CD1c-positive myeloid dendritic cell (primary cell): Measurements from ENCODE around the gene PTK7.
"Not testable (repeated sequence)": the region's sequence is repeated elsewhere in the genome, so short reads cannot be mapped to it uniquely, and the experiment has no call there.

Experiments used
- DNase-seq: peaks from one replicate; pipeline ENCODE4 v3.0.0-alpha.2; 2016; ENCODE audit errors: extremely low spot score

Gene PTK7

DNA sequence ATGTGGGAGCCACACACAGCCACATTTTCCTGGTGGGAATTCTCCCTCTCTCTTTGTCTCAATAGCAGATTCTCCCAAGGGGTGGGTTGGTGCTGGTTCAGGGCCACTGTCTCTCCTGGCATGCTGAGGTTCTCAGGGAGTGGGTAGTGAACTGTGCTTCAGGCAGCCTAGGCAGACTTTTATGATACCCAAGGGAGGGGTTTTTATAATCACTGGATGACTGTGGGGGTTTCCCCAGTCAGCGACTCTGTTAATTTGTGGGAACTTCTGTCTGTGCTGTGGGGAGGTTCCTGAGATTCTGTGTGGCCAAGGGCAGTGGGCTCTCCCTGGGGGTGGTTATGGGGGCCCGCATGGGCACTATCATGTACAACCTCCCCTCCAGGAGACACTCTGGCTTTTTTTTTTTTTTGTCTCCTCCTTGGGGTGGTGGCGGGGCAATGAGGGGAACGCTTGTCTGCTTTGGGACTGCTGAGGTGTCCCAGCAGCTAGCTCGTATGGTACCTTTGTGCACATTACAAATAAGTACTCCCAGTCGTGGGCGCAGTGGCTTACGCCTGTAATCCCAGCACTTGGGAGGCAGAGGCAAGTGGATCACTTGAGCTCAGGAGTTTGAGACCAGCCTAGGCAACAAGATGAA lies 10.0 kb downstream of the PTK7 start:
- DNase-seq = no peak

DNA sequence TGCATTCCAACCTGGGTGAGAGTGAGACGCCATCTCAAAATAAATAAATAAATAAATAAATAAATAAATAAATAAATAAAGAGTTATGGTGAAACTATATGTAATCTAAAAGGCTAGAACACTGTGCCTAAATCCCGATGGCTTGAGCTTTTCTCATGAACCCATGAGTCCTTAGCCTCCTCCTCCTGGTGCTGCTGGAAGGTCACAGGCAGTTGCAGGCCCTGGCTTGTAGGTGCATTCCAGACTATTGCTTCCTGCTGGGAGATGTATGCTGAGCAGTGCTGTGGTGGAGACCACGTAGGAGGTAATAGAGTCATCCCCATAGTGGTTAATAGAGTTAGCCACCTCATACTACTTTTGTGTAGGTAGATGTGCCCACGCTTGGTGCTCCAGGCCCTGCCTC lies 12.5 kb downstream of the PTK7 start:
- no peak for DNase-seq

DNA sequence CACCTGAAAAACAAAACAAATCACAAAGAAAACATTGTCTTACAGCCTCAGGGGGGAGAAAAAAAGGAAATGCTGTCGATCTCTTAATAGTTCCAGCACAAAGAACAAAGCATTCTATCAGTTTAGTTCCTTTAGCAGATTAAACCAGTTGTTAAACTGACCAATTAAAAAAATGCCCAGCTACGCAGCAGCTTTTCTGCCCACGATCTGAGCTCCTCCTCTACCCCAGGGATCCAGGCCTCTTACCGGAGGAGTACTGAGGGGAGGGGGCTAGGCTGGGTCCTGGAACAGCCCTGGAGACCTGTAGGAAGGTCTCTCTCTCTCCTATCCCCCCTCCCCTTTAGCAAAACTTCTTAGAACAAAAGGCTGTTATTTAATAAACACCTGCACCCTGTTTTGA lies 13.4 kb downstream of the PTK7 start:
- DNase-seq = no peak

DNA sequence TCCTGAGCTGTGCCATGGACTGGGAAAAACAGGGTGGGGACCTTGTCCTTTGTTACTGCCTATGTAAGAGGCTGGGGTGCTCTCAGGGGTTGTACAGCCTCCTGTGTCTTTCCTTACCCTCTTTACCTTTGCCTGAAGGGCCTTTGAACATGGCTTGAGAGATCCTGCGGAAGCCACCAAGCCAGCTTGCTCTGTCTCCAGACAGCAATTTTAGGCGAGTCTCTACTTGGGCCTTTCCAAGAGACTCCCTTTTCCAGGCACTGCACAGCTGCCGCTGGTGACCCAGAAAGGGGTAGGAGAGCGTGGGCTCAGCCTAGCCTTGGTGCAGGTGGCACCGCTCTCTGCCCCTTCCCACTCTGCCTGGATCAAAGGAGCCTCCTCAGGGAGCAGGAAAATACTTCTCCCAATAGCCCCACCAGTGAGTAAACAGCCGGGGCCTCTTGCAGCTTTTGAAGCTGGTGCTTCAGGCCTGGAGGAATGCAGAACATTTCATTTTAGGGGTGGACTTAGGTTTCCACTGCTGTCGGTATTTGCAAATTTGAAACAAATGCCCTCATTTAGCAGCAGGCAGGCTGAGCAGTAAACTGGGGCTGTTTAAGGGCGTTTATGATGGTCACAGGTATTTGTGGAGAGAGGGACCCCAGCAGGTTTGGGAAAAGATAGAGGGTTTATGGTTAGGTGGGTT lies 13.9 kb downstream of the PTK7 start:
- no peak for DNase-seq

DNA sequence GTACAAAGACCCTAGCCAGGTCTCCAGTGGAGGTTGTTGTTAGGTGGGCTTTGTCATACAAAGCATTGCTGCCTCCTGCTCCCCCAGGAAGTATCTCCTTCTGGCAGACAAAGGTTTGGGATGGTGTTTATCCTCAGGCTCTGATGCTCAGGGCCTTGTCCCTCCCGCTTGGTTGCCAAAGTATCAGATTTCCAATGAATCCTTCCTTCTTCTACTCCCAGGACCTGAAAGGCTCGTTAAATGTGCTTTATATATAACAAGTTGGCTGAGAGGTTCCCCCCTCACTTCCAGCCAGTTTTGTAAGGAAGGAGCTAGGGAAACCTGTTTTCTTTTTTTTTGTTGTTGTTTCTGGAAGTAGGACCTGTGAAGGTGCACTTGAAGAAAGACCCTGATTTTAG lies 14.4 kb downstream of the PTK7 start:
- DNase-seq = no peak

DNA sequence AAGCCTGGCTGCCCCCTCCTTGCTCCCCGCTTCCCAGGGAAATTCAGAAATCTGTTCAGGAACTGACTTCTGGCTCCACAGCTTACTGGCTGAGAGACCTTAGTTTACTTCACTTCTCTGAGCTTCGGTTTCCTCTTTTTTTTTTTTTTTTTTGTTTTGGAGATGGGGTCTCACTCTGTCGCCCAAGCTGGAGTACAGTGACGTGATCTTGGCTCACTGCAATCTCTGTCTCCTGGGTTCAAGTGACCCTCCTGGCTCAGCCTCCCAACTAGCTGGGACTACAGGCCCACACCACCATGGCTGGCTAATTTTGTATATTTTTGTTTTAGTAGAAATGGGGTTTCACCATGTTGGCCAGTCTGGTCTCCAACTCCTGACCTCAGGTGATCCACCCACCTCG lies 14.9 kb downstream of the PTK7 start:
- DNase-seq = no peak

DNA sequence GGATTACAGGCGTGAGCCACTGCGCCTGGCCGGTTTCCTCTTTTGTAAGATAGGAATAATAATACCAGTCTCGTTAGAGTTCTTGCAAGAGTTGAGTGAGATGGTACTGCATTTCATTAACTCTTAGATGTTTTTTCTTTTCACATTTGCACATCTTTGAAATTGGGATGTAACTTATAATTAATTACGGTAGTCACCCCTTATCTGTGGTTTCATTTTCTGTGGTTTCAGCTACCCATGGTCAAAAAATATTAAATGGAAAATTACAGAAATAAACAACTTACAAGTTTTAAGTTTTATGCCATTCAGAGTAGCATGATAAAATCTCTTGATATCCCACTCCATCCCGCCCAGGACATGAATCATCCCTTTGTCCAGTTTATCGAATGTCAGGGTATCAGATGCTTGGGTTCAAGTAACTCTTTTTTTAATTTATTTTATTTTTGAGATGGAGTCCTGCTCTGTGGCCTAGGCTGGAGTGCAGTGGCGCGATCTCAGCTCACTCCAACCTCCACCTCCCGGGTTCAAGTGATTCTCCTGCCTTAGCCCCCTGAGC lies 15.4 kb downstream of the PTK7 start:
- DNase-seq = no peak

DNA sequence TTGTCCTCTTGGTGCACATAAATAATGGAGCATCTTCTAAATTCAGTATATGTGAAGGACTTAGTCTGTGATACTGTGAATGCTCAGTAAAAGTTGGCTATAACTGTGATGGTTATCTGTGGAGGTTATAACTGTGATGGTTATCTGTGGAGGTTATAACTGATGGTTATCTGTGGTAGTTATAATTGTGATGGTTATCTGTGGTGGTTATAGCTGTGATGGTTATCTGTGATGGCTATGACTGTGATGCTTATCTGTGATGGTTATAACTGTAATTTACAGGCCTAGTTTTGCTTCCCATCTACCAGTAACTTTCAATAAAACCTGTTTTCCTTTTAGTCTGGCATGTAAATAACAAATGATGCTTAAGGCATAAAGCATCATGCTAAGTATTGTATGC lies 16.5 kb downstream of the PTK7 start:
- DNase-seq = no peak

DNA sequence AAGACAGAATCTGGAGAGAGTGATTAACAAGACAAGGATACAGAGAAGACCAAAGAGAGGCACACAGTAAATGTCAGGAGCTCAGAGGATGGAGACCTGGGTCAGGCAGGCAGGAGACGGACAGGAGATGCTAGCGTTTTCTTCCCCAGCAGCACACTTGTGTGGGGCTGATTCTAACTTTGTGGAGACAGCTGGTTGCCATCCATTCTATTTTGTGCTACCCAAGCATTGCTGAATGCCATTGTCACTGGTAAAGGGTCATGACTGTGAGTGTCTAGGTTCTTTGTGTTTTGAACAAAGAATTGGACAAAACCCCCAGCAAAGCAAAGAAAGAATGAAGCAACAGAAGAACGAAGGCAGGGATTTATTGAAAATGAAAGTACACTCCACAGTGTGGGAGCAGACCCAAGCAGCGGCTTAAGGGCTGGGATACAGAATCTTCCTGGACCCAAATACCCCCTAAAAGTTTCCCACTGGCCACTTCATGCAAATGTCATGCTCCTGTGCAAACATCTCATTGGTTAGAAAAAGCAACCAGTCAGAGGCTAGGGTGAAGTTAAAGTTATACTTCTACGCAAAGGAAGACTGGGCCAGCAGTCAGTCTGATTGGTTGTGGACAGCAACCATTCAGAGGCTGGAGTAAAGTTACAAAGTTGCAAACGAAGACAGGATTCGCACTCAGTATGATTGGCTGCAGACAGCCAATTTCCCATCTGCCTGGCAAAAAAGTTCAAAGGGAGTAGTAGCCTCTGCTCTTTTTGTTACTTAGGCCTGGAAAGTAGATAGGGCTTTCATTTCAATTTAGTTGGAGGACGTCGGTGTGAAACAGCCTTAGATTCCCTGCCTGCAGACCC lies 17.5 kb downstream of the PTK7 start:
- DNase-seq = no peak

DNA sequence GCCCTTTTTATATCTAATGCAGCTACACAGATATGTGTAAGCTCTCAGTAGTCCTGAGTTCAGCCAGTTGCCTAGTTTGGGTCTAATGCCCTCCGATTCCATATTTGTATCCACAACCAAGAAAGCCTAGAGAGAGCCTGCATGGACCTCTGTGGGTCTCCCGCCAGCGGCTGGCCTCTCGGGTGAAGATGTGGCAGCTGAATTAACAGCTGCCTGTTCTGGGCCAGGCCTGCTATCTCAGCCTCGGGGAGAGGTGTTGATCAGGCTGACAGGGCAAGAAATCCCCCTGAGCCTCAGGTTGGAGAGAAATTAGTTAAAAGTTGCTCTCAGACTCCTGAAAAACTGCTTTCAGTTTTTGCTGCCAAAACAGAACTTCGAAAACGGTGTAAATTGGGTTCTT lies 19.8 kb downstream of the PTK7 start:
- DNase-seq = no peak

DNA sequence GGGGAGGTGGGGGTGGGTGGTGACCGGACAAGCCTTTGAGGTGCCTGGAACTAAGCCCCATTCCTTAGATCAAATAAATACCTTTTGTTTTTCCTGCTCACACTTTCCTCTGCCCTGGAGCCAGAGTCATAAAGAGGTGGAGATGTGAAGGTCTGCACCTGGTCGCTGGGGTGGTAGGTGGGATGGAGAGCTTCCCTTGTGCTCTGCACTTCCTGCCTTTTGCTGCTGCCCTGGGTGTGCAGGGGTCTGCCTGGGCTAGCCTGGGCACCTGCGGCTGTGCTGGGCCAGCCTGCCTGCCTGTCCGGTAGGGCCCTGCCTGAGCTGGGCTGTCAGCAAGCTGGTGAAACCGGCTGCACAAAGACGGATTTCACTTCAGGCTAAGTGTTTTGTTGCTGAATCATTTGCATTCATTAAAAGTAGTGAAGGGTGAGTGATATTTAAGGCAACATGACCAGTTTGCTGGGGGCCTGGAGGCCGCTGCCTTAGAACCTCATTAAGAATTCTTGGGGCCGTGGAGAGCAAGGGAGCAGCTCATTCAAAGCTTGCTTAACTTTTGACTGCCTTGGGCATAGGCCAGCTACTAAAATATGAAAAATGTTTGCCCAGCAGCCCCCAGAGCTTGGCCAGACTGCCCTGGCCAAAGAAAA lies 20.5 kb downstream of the PTK7 start:
- no peak for DNase-seq

DNA sequence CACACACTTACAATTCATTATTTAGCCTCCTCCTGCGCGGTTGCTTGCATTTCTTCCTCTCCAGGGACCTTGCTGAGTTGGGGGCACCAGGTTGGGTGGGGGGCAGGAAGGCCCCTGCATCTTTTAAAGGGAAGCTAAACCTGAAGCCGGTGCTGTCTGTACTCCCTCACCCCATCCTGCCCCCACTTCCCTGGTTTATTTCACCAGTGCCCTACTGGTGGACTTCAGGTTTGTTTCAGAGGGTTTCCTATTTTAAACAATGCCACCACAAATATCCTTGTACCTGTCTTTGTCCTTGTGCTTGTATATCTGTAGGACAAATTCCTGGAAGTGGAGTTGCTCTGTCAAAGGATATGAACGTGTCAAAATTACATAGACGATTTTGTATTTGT lies 21.0 kb downstream of the PTK7 start:
- DNase-seq = no peak

DNA sequence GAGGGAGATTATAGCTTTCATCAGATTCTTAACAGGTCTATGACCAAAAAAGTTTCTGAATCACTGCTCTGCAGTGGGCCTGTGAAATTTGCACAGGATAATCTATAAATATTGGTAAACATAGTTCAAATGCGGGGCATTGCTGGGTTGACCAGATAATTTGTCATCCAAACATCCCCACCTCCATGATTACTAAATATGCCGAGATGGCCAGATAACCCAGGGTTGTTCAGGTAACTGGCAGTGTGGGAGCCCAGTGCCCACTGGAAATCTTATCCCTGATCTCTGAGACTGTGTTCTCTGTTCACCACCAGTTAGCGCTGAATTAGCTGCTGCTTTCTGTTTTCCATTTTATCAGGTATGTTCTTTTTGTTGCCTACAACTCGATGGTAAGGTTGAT lies 21.4 kb downstream of the PTK7 start:
- no peak for DNase-seq

DNA sequence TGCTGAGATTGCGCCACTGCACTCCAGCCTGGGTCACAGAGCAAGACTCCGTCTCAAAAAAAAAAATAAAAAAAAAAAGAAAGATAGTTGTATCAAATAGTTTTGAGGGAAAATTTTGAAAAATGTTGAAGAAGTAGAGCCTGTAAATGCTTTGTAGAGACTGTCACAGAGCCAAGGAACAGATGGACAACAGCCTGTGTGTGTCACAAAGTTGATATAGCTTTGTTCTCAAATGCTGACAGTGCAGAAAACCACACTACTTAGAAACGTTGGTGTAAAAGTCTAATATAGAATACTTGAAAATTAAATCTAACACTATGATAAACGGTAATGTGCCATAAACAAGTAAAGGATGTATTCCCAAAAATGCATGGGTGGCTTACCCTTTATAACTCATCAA lies 25.4 kb downstream of the PTK7 start:
- no peak for DNase-seq

DNA sequence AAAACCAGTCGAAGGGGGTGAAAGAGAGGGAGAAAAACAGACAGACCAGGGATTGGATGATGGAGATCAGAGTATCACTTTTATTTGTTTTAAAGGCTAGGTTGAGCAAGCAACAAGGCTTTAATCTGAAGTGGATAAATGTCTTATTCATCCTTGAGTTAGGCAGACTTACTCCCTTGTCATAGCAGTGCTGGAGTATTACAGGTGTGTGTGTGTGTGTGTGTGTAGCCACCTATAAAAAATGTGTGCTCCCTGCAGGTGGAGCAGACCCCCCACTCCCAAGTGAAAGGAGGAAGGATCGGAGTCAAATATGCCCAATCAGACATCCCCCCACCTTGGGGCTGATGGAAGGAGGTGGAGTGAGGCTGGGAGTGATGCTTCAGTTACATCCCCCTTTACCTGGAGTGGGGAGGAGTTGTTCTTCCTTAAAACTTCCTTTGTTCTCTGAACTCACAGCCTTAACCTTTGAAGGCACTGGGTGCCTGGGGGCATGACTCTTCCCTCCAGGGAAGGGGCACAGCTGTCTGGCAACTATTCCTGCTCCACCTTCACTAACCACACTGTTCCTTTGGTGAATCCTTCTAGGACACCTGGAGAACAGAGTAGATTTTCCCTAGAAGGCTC lies 27.3 kb downstream of the PTK7 start:
- no peak for DNase-seq

DNA sequence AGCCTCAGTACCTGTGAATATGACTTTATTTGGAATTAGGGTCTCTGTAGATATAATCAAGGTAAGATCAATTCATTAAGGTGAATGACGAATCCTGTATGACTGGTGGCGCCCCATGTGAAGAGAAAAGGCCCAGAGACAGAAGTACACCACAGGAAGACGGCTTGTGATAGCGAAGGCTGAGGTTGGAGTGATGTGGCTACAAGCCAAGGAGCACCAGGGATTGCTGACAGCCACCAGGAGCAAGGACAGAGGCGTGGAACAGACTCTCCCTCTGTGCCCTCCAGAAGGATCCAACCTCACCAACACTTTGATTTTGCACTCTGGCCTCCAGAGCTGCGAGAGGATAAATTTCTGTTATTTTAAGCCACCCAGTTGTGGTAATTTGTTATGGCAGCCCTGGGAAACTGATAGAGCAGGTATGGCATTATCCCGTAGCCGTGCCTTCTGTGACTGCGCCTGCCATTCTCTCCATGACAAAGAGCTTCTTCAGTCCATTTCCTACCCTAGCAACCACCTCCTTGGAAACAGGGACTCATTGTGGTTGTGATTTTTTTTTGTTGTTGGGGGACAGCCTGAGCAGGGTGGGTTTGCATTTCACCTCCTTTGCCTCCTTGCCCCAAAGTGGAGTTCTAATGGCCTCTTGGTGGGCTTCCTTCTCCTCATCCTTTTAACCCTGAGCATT lies 29.6 kb downstream of the PTK7 start:
- no peak for DNase-seq

DNA sequence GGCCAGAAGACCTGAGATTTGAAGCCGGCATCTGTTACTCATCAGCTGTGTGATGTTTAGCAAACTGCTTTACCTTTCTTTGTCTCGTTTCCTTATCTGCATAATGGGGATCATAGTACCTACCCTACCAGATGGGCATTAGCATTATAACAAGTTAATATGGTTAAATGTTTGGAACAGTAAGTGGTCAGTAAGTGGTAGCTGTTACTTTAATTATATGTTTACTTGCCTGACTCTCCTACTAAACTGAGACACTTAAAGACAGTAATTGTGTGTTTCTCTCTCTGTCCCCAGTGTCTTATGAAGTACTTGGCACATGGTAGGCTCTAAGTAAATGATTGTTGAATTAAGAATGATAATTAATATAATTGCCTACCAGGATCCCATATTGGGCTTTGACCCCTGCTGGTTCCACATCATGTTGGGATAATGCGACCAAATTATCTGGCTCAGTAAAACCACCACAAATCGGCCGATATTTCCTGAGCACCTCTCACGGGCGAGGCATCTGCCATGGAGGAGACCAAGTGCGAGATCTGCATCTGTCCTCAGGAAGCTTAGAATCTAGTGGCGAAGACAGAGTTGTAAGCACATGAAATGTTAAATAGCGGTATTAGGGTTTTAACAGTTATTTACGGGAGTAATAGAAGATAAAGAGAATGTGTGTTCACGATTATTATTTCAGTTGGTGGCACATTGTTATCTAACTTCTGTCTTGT lies 31.4 kb downstream of the PTK7 start:
- no peak for DNase-seq

DNA sequence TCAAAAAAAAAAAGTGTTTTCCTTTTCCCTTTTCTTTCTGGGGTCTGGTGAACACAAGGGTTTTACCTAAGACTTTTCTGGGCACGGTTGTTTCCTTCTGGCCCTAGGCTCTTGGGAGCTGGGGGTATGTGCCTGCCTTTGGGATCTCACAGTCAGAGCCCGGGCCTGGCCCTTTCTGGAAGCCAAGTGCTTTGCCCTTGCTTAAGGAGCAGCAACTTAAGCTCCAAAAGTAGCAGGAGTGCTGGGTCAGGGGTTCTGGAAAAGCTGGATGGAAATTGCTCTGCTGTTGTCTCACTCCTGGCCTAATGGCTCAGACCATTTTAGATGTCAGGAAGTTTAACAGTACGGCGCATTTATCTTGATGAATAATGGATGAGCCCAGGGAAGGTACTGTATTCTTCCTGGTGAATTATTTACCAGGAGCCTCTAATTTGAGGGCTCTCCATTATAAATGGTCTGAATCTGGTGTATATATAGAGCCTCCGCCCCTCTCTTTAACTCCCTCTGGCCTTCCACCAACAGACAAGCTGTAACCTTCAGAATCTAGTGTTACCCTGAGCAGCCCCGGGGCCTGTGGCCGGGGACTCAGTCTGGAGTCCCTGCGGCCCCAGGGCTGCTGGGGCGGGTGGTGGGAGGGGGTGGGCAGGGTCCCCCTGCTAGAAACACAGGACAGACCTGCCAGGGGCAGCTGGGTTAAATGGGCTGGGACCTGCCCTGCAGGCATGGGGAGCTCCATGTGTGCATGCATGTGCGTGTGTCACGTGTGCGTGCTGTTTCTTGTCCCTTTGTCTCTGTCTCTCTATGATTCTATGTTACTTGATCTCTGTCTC lies 37.5 kb downstream of the PTK7 start:
- DNase-seq = no peak

DNA sequence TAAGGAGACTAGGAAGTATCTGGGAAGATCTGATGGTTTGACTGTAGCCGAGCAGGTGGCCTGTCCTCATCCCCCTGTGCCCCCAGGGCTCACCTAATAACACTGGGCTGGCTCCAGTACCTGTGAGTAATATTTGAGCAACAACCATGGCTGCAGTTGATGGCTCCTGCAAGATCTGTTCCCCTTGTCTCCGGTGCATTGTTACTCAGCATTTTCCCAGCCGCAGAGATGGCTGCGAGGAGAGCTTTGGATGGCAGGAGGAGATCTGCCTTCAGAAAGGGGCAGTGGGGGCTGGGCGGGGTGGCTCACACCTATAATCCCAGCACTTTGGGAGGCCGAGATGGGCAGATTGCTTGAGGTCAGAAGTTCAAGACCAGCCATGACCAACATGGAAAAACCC lies 39.3 kb downstream of the PTK7 start:
- no peak for DNase-seq

DNA sequence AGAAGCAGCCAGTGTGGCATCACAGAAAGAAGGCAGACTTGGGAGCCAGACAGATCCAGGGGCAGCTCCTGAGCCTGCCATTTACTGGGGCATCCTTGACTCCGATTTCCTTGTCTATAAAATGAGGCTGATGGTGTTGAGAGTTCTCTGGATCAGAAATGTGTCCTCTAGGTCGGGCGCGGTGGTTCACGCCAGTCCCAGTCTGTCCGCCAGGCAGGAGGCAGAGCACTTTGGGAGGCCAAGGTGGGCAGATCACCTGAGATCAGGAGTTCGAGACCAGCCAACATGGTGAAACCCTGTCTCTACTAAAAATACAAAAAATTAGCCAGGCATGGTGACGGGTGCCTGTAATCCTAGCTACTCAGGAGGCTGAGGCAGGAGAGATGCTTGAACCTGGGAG lies 41.4 kb downstream of the PTK7 start:
- DNase-seq = not testable (repeated sequence)
